Measurements from ENCODE around the gene TCEANC2. TPM values are rescaled to one million over a fixed set of nuclear protein-coding genes. Genes with fewer than 3 reads are reported as not detected.

The TCEANC2 gene
- total RNA-seq, 1 experiment from 2014 or later, result 1.9 TPM

DNA sequence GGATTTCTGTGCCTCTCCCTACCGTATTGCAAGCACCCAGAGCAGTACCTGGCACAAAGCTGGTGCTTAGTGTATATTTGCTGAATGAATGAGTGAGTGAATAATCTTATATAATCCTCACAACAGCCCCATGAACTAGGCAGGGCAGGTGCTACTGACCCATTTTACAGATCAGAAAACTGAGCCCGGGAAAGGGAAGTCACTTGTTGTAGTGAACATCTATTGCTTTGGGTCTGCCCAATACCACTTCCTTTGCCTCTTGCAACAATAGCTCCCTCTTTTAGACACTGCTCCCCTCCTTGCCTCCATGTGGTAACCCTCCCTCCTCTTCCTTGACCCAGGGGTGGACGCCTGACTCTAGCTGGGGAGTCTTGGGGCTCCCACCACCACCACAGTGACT is 96.3 kb downstream of the TCEANC2 start:
- no peaks in the 10 kb centered on the region for H3K36me3 Mint-ChIP-seq (ENCODE audit: insufficient read depth, unreplicated experiment)
- TF ChIP-seq, protein P1, sequence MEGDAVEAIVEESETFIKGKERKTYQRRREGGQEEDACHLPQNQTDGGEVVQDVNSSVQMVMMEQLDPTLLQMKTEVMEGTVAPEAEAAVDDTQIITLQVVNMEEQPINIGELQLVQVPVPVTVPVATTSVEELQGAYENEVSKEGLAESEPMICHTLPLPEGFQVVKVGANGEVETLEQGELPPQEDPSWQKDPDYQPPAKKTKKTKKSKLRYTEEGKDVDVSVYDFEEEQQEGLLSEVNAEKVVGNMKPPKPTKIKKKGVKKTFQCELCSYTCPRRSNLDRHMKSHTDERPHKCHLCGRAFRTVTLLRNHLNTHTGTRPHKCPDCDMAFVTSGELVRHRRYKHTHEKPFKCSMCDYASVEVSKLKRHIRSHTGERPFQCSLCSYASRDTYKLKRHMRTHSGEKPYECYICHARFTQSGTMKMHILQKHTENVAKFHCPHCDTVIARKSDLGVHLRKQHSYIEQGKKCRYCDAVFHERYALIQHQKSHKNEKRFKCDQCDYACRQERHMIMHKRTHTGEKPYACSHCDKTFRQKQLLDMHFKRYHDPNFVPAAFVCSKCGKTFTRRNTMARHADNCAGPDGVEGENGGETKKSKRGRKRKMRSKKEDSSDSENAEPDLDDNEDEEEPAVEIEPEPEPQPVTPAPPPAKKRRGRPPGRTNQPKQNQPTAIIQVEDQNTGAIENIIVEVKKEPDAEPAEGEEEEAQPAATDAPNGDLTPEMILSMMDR (IDR thresholded peaks at IDR 0.05; ENCODE audit: insufficient read depth in 1 of 2, low read depth in 1 of 2, low read length in 1 of 2, severe bottlenecking in 1 of 2, unreplicated experiment in 1 of 2), result no peak
- no peaks in the 10 kb centered on the region for H3K9me3 ChIP-seq
- no peaks in the 10 kb centered on the region for H3K27me3 Mint-ChIP-seq (ENCODE audit: insufficient read depth, unreplicated experiment)
- no TSS peak for BruUV-seq (replicated peaks)
- H3K4me1 ChIP-seq, result peaks cover 6% of the 10 kb centered on the region; the same call in 1 of the 2 replicates
- no peak overlapping the region for H3K27ac Mint-ChIP-seq (ENCODE audit: unreplicated experiment)
- H3K36me3 ChIP-seq (ENCODE audit: control insufficient read depth, insufficient read depth, low read length), result no peaks in the 10 kb centered on the region
- no peak for DNase-seq
- no peaks in the 10 kb centered on the region for H3K9me3 Mint-ChIP-seq (ENCODE audit: unreplicated experiment)
- ChIA-PET POLR2A (no interaction called here), CTCF (no interaction called here)
- no peaks in the 10 kb centered on the region for H3K27me3 ChIP-seq (replicated peaks; ENCODE audit: control insufficient read depth, insufficient read depth, low read length)
- H3K4me3 ChIP-seq (ENCODE audit: low read depth, low read length), result no peak overlapping the region
- intact Hi-C loops (cut with micrococcal nuclease; ENCODE audit: unreplicated experiment), result no loop called here
- no peak overlapping the region for H3K4me3 Mint-ChIP-seq (ENCODE audit: unreplicated experiment)
- peaks cover 8% of the 10 kb centered on the region for H3K4me1 Mint-ChIP-seq (ENCODE audit: low read depth, unreplicated experiment)

DNA sequence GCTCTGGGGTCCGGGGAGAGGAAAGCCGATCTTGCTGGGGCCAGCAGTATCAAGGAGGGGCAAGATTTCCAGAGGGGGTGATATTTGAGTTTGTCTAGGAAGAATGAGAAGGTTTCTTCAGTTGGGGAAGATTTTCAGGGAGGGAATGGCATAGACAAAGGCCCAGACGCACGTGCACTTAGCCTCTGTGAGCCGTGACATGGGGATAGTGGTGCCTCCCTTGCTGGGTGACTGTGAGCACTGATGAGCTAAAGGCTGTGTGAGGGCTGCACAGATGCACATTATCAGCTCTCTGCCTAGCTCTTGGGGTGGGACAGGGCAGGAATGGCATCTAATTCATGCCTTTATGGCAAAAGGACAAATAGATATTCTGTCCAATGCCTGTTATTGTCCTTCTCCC is 97.6 kb downstream of the TCEANC2 start:
- TF ChIP-seq, protein P1 (IDR thresholded peaks at IDR 0.05; ENCODE audit: insufficient read depth in 1 of 2, low read depth in 1 of 2, low read length in 1 of 2, severe bottlenecking in 1 of 2, unreplicated experiment in 1 of 2), result no peak
- Histone ChIP-seq H3K36me3 (ENCODE audit: control insufficient read depth, insufficient read depth, low read length) (no peaks in the 10 kb centered on the region), H3K27me3 (replicated peaks; ENCODE audit: control insufficient read depth, insufficient read depth, low read length) (no peaks in the 10 kb centered on the region), H3K4me1 (peaks cover 6% of the 10 kb centered on the region; the same call in 1 of the 2 replicates), H3K4me3 (ENCODE audit: low read depth, low read length) (no peak overlapping the region), H3K9me3 (no peaks in the 10 kb centered on the region)
- DNase-seq, result no peak
- Mint-ChIP-seq H3K36me3 (ENCODE audit: insufficient read depth, unreplicated experiment) (no peaks in the 10 kb centered on the region), H3K4me3 (ENCODE audit: unreplicated experiment) (no peak overlapping the region), H3K9me3 (ENCODE audit: unreplicated experiment) (no peaks in the 10 kb centered on the region), H3K27me3 (ENCODE audit: insufficient read depth, unreplicated experiment) (no peaks in the 10 kb centered on the region), H3K27ac (ENCODE audit: unreplicated experiment) (no peak overlapping the region), H3K4me1 (ENCODE audit: low read depth, unreplicated experiment) (peaks cover 8% of the 10 kb centered on the region)
- CTCF ChIA-PET, result no interaction called here
- POLR2A ChIA-PET, result no interaction called here
- intact Hi-C loops (cut with micrococcal nuclease; ENCODE audit: unreplicated experiment), result no loop called here
- no TSS peak for BruUV-seq (replicated peaks)

GRCh38 chr1:54152696-54153095 is 99.3 kb downstream of the TCEANC2 start, which contains the start of gene CDCP2:
Gene CDCP2, minus strand, starts transcription at chr1:54153000. Its CDS starts 78 bp downstream, at chr1:54152922.
- Mint-ChIP-seq H3K4me1 (ENCODE audit: low read depth, unreplicated experiment) (peaks cover 8% of the 10 kb centered on the region), H3K27ac (ENCODE audit: unreplicated experiment) (no peak within 1 kb of the TSS), H3K36me3 (ENCODE audit: insufficient read depth, unreplicated experiment) (no peaks in the 10 kb centered on the region), H3K4me3 (ENCODE audit: unreplicated experiment) (no peak within 1 kb of the TSS), H3K9me3 (ENCODE audit: unreplicated experiment) (no peaks in the 10 kb centered on the region), H3K27me3 (ENCODE audit: insufficient read depth, unreplicated experiment) (no peaks in the 10 kb centered on the region)
- DNase-seq, result no peak
- ChIA-PET CTCF (no interaction called here), POLR2A (no interaction called here)
- no TSS peak for BruUV-seq (replicated peaks)
- Histone ChIP-seq H3K9me3 (no peaks in the 10 kb centered on the region), H3K27me3 (replicated peaks; ENCODE audit: control insufficient read depth, insufficient read depth, low read length) (no peaks in the 10 kb centered on the region), H3K4me3 (ENCODE audit: low read depth, low read length) (no peak within 1 kb of the TSS), H3K4me1 (peaks cover 6% of the 10 kb centered on the region; the same call in 1 of the 2 replicates), H3K36me3 (ENCODE audit: control insufficient read depth, insufficient read depth, low read length) (no peaks in the 10 kb centered on the region)
- intact Hi-C loops (cut with micrococcal nuclease; ENCODE audit: unreplicated experiment), result no loop called here
- TF ChIP-seq, protein P1 (IDR thresholded peaks at IDR 0.05; ENCODE audit: insufficient read depth in 1 of 2, low read depth in 1 of 2, low read length in 1 of 2, severe bottlenecking in 1 of 2, unreplicated experiment in 1 of 2), result no peak

Measured in Caco-2 (cell line).